GM12878 (cell line): ENCODE measurements around the gene CTIF.

ENCODE experiments used
- LARP7 ChIP-seq: fragments of 450-650 bp; IDR thresholded peaks from 2 replicates; pipeline ENCODE4 v1.6.1; 2017; ENCODE audit warnings: mild to moderate bottlenecking
- POLR2AphosphoS5 ChIP-seq: IDR thresholded peaks from 2 replicates; pipeline ENCODE4 v1.6.1; 2011; ENCODE audit warnings: mild to moderate bottlenecking, low read length, inconsistent platforms
- ZNF24 ChIP-seq: fragments of 450-650 bp; IDR thresholded peaks from 2 replicates; pipeline ENCODE4 v1.6.1; 2017; ENCODE audit warnings: antibody characterized with exemption, mild to moderate bottlenecking
- ZSCAN29 ChIP-seq: fragments of 450-650 bp; IDR thresholded peaks from 2 replicates; pipeline ENCODE4 v1.6.1; 2017; ENCODE audit warnings: mild to moderate bottlenecking, moderate library complexity
- TF ChIP-seq, protein P1 (sequence below), 3 experiments: IDR thresholded peaks in 2 of 3; conservative IDR thresholded peaks in 1 of 3; 2 replicates each; pipeline ENCODE4 v1.5.1; 2011; ENCODE audit warnings: low read depth in 3 of 3, low read length in 3 of 3, mild to moderate bottlenecking in 3 of 3, control low read depth in 2 of 3, moderate library complexity in 2 of 3, inconsistent platforms in 1 of 3, mixed read lengths in 1 of 3; ENCODE audit not compliant: control insufficient read depth in 2 of 3, insufficient read depth in 1 of 3; ENCODE audit errors: extremely low read depth in 1 of 3

DNA sequence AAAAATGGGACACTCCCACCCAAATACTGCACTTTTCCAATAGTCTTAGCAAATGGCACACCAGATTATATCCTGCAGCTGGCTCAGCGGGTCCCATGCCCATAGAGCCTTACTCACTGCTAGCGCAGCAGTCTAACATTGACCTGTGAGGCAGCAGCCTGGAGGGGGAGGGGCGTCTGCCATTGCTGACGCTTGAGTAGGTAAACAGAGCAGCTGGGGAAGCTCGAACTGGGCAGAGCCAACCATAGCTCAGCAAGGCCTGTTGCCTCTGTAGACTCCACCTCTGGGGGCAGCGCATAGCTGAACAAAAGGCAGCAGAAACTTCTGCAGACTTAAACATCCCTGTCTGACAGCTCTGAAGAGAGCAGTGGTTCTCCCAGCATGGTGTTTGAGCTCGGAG lies 110.4 kb downstream of the CTIF start:
- TF ChIP-seq, protein P1, sequence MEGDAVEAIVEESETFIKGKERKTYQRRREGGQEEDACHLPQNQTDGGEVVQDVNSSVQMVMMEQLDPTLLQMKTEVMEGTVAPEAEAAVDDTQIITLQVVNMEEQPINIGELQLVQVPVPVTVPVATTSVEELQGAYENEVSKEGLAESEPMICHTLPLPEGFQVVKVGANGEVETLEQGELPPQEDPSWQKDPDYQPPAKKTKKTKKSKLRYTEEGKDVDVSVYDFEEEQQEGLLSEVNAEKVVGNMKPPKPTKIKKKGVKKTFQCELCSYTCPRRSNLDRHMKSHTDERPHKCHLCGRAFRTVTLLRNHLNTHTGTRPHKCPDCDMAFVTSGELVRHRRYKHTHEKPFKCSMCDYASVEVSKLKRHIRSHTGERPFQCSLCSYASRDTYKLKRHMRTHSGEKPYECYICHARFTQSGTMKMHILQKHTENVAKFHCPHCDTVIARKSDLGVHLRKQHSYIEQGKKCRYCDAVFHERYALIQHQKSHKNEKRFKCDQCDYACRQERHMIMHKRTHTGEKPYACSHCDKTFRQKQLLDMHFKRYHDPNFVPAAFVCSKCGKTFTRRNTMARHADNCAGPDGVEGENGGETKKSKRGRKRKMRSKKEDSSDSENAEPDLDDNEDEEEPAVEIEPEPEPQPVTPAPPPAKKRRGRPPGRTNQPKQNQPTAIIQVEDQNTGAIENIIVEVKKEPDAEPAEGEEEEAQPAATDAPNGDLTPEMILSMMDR (IDR thresholded peaks at IDR 0.05 in 2 of 3, conservative IDR thresholded peaks at IDR 0.05 in 1 of 3; ENCODE audit: control insufficient read depth in 2 of 3, extremely low read depth in 1 of 3, insufficient read depth in 1 of 3, low read depth in 3 of 3, low read length in 3 of 3) = no peak
- TF ChIP-seq LARP7 = no peak
- no peak for TF ChIP-seq ZSCAN29
- TF ChIP-seq ZNF24 = no peak
- no peak for TF ChIP-seq POLR2AphosphoS5
